HepG2 (cell line): ENCODE results near the gene BDP1. TPM values are rescaled to one million over a fixed set of nuclear protein-coding genes. Genes with fewer than 3 reads are reported as not detected.

Source experiments
- ATAC-seq: fragments of 200-7000 bp; cut with Tn5 transposase; 3 replicates; pipeline ENCODE4 v1.9.1; 2020; ENCODE audit warnings: mild to moderate bottlenecking, moderate library complexity
- BruUV-seq: library from RNA; stranded (reverse); fragments of 400-500 nt; replicated peaks from 2 replicates; lab custom pipeline; 2021; lab: Mats Ljungman, UMichigan
- CTCF ChIA-PET: fragments of 300-600 bp; formaldehyde crosslinking; extraction: SDS; loops from one replicate; lab custom pipeline; 2021; ENCODE audit warnings: low total read pairs, inconsistent platforms, low intra/inter-chr PET ratio; lab: Yijun Ruan, JAX
- POLR2A ChIA-PET: fragments of 350-600 bp; sonication (Branson Sonifier 250); formaldehyde crosslinking; loops from one replicate; lab custom pipeline; 2020; ENCODE audit warnings: antibody characterized with exemption, inconsistent platforms; lab: Yijun Ruan, JAX
- DNase-seq: peaks from one replicate; pipeline ENCODE4 v3.0.0-alpha.2; 2015; ENCODE audit warnings: low spot score
- FAIRE-seq: peaks from 3 replicates; lab custom pipeline; 2011; peaks lifted over from hg19 to GRCh38; lab: Jason Lieb, UNC
- H2AFZ ChIP-seq: one replicate; pipeline ENCODE4 v1.6.1; 2011; ENCODE audit warnings: low read length, inconsistent platforms
- H3K27ac ChIP-seq: fragments of 300-600 bp; 3 replicates; pipeline ENCODE4 v1.8.0; 2011; ENCODE audit warnings: mixed run types, mild to moderate bottlenecking, mixed read lengths, low read length, inconsistent platforms; ENCODE audit not compliant: insufficient read depth; ENCODE audit errors: extremely low read length
- H3K27me3 ChIP-seq, 2 experiments: fragments of 200-600 bp in 1 of 2; 2 replicates in 1 of 2; 3 replicates in 1 of 2; pipeline versions ENCODE4 v1.6.0 to v1.8.0; 2011; ENCODE audit warnings: low read length in 2 of 2, mild to moderate bottlenecking in 2 of 2, moderate library complexity in 2 of 2, inconsistent platforms in 1 of 2; ENCODE audit not compliant: insufficient read depth in 2 of 2, control insufficient read depth in 1 of 2
- H3K36me3 ChIP-seq, 2 experiments: fragments of 200-600 bp in 1 of 2; replicated peaks in 1 of 2; 2 replicates in 1 of 2; 3 replicates in 1 of 2; pipeline versions ENCODE4 v1.5.1 to v1.8.0; 2011; ENCODE audit warnings: low read length in 2 of 2, inconsistent platforms in 1 of 2; ENCODE audit not compliant: insufficient read depth in 2 of 2, control insufficient read depth in 1 of 2
- H3K4me1 ChIP-seq: 2 replicates; pipeline ENCODE4 v1.5.1; 2012; ENCODE audit warnings: low read length, inconsistent platforms; ENCODE audit not compliant: insufficient read depth
- H3K4me2 ChIP-seq: 2 replicates; pipeline ENCODE4 v1.6.0; 2011; ENCODE audit warnings: low read depth, low read length, inconsistent platforms
- H3K4me3 ChIP-seq, 3 experiments: fragments of 200-600 bp in 1 of 3; sonication (generic), shearing (Covaris generic) in 1 of 3; replicated peaks in 1 of 3; 2 replicates each; pipeline ENCODE4 v1.5.1; 2011 to 2016; ENCODE audit warnings: low read length in 3 of 3, inconsistent platforms in 2 of 3, low read depth in 2 of 3, mild to moderate bottlenecking in 2 of 3, control low read depth in 1 of 3, mixed read lengths in 1 of 3; ENCODE audit not compliant: insufficient read depth in 1 of 3
- H3K79me2 ChIP-seq: one replicate; pipeline ENCODE4 v1.6.1; 2011; ENCODE audit warnings: low read length, inconsistent platforms; ENCODE audit not compliant: insufficient read depth
- H3K9ac ChIP-seq: 2 replicates; pipeline ENCODE4 v1.6.0; 2011; ENCODE audit warnings: mild to moderate bottlenecking, low read depth, low read length, inconsistent platforms; ENCODE audit not compliant: insufficient read depth
- H3K9me3 ChIP-seq: 2 replicates; pipeline ENCODE4 v1.5.1; 2012; ENCODE audit warnings: mild to moderate bottlenecking, low read length
- H4K20me1 ChIP-seq: 2 replicates; pipeline ENCODE4 v1.6.0; 2011; ENCODE audit warnings: inconsistent platforms, mild to moderate bottlenecking, low read length, moderate library complexity; ENCODE audit not compliant: insufficient read depth
- ARID5B ChIP-seq: IDR thresholded peaks from 2 replicates; pipeline ENCODE4 v1.4.0; 2020; ENCODE audit warnings: mild to moderate bottlenecking, missing genetic modification reagents
- HES4 ChIP-seq: sonication (generic); formaldehyde crosslinking; IDR thresholded peaks from 2 replicates; pipeline ENCODE4 v1.9.0; 2021; ENCODE audit warnings: mild to moderate bottlenecking, missing genetic modification reagents, borderline replicate concordance
- NFE2L2 ChIP-seq: fragments of 150-350 bp; IDR thresholded peaks from 2 replicates; pipeline ENCODE4 v1.6.1; 2014; ENCODE audit warnings: low read length
- ZNF232 ChIP-seq: sonication (generic); formaldehyde crosslinking; IDR thresholded peaks from 2 replicates; pipeline ENCODE4 v1.4.0; 2020; ENCODE audit warnings: missing genetic modification reagents, borderline replicate concordance
- ZNF776 ChIP-seq: sonication (generic); formaldehyde crosslinking; IDR thresholded peaks from 2 replicates; pipeline ENCODE4 v1.4.0; 2020; ENCODE audit warnings: mild to moderate bottlenecking, missing genetic modification reagents
- ZSCAN31 ChIP-seq: sonication (generic); formaldehyde crosslinking; IDR thresholded peaks from 2 replicates; pipeline ENCODE4 v1.5.0; 2020; ENCODE audit warnings: low read depth, mild to moderate bottlenecking, missing genetic modification reagents
- WGBS: methylation state at CpG from one replicate; pipeline ENCODE4 v1.1.6; 2017; ENCODE audit warnings: low lambda C conversion rate; 5-methylcytosine and 5-hydroxymethylcytosine counted together
- in situ Hi-C: cut with HindIII; loops from 2 replicates; pipeline ENCODE4 v1.10.0; 2017; ENCODE audit warnings: low pct_unique_long_range_greater_than_20kb; ENCODE audit not compliant: extremely low pct_ligation_motif_present
- intact Hi-C: fragments of 100-400 bp; cut with micrococcal nuclease; formaldehyde crosslinking; loops from one replicate; pipeline ENCODE4 v1.10.0; 2022; ENCODE audit not compliant: unreplicated experiment
- polyA plus RNA-seq, 8 experiments: library from polyadenylated mRNA; depleted of rRNA in 3 of 8; stranded (reverse) in 7 of 8; unstranded in 1 of 8; fragments of >200 nt; fragmentation: Illumina TruSeq in 4 of 8; extraction: Trizol in 4 of 8; gene quantifications; 2 replicates each; pipeline versions ENCODE4 v1.2.1 to v1.2.3, GENCODE V29; 2011 to 2016; ENCODE audit warnings: low read depth in 4 of 8, missing spikeins in 1 of 8, mixed read lengths in 1 of 8; ENCODE audit not compliant: insufficient read depth in 1 of 8
- total RNA-seq, 5 experiments: library from RNA; depleted of rRNA; stranded (reverse); fragments of >200 nt; fragmentation: Illumina TruSeq; extraction: Trizol; gene quantifications; 2 replicates each; pipeline ENCODE4 v1.2.3, GENCODE V29; 2016; ENCODE audit warnings: low read depth in 1 of 5
- TF ChIP-seq, protein P1 (sequence below): sonication (generic); formaldehyde crosslinking; IDR thresholded peaks from 2 replicates; pipeline ENCODE4 v1.5.0; 2020; ENCODE audit warnings: mild to moderate bottlenecking, missing genetic modification reagents
- TF ChIP-seq, protein P2 (sequence below): sonication (generic); formaldehyde crosslinking; IDR thresholded peaks from 2 replicates; pipeline ENCODE4 v1.8.1; 2022; ENCODE audit warnings: mild to moderate bottlenecking, missing genetic modification reagents

Gene BDP1
- total and polyA plus RNA-seq, 2 of the 13 experiments (the other 11 are each of a cell fraction or from before 2014, with no cell fraction given) = 10.2 to 22.4 TPM

DNA sequence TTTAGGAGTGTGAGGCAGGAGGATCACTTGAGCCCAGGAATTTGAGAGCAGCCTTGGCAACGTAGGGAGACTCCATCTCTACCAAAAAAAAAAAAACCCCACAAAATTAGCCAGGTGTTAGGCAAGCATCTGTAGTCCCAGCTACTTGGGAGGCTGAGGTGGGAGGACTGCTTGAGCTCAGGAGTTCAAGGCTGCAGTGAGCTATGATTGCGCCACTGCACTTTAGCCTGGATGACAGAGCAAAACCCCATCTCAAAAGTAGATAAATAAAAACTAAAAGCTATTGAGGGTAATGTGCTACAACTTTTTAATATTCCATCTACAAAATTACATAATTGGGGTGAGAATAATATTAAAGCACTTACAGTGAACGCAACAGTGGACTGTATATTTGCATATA is 5.9 kb downstream of the BDP1 start (continued):
- 0 out of 2 replicates have a peak, but pooled peaks have one; percentile 22 for TF ChIP-seq ARID5B
- TF ChIP-seq, protein P1, sequence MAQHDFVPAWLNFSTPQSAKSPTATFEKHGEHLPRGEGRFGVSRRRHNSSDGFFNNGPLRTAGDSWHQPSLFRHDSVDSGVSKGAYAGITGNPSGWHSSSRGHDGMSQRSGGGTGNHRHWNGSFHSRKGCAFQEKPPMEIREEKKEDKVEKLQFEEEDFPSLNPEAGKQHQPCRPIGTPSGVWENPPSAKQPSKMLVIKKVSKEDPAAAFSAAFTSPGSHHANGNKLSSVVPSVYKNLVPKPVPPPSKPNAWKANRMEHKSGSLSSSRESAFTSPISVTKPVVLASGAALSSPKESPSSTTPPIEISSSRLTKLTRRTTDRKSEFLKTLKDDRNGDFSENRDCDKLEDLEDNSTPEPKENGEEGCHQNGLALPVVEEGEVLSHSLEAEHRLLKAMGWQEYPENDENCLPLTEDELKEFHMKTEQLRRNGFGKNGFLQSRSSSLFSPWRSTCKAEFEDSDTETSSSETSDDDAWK (CRISPR knock-in tag) = no peak
- no peak for TF ChIP-seq HES4
- TF ChIP-seq NFE2L2 = peak; percentile 65
- no peak for TF ChIP-seq ZNF232 (CRISPR knock-in tag)

GRCh38 chr5:71471193-71471592 is 15.7 kb downstream of the BDP1 start:
- TSS peak; percentile 31 for BruUV-seq
- no peak overlapping the region for H3K4me3 ChIP-seq
- H3K4me2 ChIP-seq = no peak overlapping the region
- FAIRE-seq = no peak
- no peak overlapping the region for H3K9ac ChIP-seq
- ChIA-PET POLR2A (no interaction called here), CTCF (no interaction called here)
- no peaks in the 10 kb centered on the region for H3K4me1 ChIP-seq
- ATAC-seq = no peak
- in situ Hi-C loops = no loop called here
- no peak for DNase-seq
- no peaks in the 10 kb centered on the region for H3K9me3 ChIP-seq
- intact Hi-C loops = no loop called here
- no peak overlapping the region for H3K27ac ChIP-seq
- no peak overlapping the region for H2AFZ ChIP-seq
- TF ChIP-seq ZNF776 (no peak), ZSCAN31 (CRISPR knock-in tag) (no peak)
- TF ChIP-seq, protein P2, sequence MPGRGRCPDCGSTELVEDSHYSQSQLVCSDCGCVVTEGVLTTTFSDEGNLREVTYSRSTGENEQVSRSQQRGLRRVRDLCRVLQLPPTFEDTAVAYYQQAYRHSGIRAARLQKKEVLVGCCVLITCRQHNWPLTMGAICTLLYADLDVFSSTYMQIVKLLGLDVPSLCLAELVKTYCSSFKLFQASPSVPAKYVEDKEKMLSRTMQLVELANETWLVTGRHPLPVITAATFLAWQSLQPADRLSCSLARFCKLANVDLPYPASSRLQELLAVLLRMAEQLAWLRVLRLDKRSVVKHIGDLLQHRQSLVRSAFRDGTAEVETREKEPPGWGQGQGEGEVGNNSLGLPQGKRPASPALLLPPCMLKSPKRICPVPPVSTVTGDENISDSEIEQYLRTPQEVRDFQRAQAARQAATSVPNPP (CRISPR knock-in tag) = no peak
- H3K36me3 ChIP-seq = peaks cover 13 to 34% of the 10 kb centered on the region in 2 experiments; a peak in 4 of 5 replicates
- H4K20me1 ChIP-seq = no peaks in the 10 kb centered on the region
- no peaks in the 10 kb centered on the region for H3K27me3 ChIP-seq
- 95% methylated on average over 9 of the region's 9 CpGs for WGBS
- no peaks in the 10 kb centered on the region for H3K79me2 ChIP-seq
